ENCODE results near the gene MYL2. TPM values are rescaled to one million over a fixed set of nuclear protein-coding genes. Genes with fewer than 3 reads are reported as not detected.

Gene MYL2
- total and polyA plus RNA-seq, 5 experiments from 2014 or later = not detected

DNA sequence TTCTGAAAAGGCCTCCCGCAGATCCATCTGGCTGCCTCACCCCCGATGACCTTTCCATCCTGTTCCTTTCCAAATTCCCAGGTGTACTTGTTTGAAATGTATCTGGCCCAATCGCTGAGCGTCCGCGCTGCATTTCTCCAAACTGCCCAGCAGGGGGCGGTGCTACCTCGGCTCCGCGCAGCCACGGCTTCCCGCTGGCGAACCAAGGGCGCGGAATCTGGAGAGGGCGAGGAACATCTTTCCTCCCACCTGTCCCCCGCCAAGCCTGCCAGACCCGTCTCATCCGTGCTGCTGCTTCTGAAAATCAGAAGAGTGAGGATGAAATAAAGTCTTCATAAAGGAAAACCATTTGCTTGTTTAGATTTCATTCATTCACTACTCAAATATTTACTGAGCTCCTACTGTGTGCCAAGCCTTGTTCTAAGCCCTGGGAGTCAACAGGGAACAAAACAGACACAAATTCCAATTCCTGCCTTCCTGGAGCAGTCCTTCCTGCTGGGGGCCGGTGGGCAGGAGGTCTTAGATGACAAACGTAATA lies 16.8 kb upstream of the MYL2 start:
- Mint-ChIP-seq H3K36me3 (peaks cover 0 to under 1% (median 0%) of the 10 kb centered on the region in 3 donors), H3K27ac (peak overlapping the region in 2 of 10 donors; percentile 1 to 18)
- POLR2A ChIA-PET = no interaction called here

DNA sequence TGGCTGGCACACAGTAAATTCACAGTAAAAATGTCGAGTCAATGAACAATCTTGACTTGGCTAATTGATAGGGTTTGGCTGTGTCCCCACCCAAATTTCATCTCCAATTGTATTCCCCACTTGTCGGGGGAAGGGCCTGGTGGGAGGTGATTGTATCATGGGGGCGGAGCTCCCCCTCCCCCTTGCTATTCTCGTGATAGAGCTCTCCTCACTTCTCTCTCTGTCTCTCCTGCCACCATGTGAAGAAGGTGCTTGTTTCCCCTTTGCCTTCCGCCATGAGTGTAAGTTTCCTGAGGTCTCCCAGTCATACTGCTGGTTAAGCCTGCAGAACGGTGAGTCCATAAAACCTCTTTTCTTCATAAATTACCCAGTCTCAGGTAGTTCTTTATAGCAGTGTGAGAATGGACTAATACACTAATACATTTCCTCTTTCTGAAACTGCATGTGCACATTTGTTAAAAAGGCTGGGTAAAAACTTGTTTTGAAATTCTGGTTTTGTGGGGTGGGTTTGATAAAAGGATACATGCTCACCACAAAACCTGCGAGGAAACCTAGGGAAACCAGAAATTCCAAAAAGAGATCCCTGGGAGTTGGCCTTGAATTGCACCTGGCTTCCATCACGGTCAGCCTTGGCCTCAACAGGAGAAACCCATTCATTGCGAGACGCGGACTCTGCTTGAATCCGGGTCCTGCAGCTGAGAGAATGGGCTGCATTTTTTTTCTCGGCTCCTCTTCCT lies 16.2 kb upstream of the MYL2 start:
- H3K27ac Mint-ChIP-seq = peak overlapping the region in 1 of 10 donors; percentile 18
- POLR2A ChIA-PET = no interaction called here
- ATAC-seq (no peak), DNase-seq (no peak)
- H3K4me1 Mint-ChIP-seq = peaks cover 4 to 9% (median 7%) of the 10 kb centered on the region in 4 donors
- H3K27me3 Mint-ChIP-seq = peaks cover 3 to 34% (median 25%) of the 10 kb centered on the region in 5 donors
- peak overlapping the region in 3 of 10 donors; percentile 37 to 59 (median 39) for H3K4me3 Mint-ChIP-seq
- H3K9me3 Mint-ChIP-seq = no peaks in the 10 kb centered on the region
- no peaks in the 10 kb centered on the region for H3K36me3 Mint-ChIP-seq

More for the DNA sequence above, 16.8 kb upstream of the MYL2 start:
- peaks cover 3 to 34% (median 25%) of the 10 kb centered on the region in 5 donors for H3K27me3 Mint-ChIP-seq
- peaks cover 4 to 9% (median 7%) of the 10 kb centered on the region in 4 donors for H3K4me1 Mint-ChIP-seq
- H3K9me3 Mint-ChIP-seq = no peaks in the 10 kb centered on the region
- peak; percentile 52 for ATAC-seq
- H3K4me3 Mint-ChIP-seq = peak overlapping the region in 5 of 10 donors; percentile 37 to 59 (median 39)
- DNase-seq = peak; percentile 24 to 67 (median 54)

DNA sequence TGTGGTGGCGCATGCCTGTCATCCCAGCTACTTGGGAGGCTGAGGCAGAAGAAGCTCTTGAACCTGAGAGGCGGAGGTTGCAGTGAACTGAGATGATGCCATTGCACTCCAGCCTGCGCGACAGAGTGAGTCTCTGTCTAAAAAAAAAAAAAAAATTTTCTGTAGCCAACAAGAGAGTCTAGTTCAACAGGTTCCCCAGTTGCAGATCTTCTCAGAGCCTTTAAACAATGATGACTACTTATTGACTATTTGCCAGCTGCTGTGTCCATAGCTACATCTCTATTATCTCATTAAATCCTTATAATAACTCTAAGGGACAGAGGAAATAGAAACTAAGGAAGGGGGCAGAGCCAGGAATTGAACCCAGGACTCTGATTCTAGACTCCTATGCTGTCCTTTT lies 15.2 kb upstream of the MYL2 start:
- no peak for DNase-seq
- no peak for ATAC-seq
- no peak overlapping the region for H3K4me3 Mint-ChIP-seq
- POLR2A ChIA-PET = no interaction called here
- H3K9me3 Mint-ChIP-seq = no peaks in the 10 kb centered on the region
- H3K27me3 Mint-ChIP-seq = peaks cover 3 to 34% (median 25%) of the 10 kb centered on the region in 5 donors
- no peaks in the 10 kb centered on the region for H3K36me3 Mint-ChIP-seq
- H3K4me1 Mint-ChIP-seq = peaks cover 4 to 9% (median 7%) of the 10 kb centered on the region in 4 donors
- no peak overlapping the region for H3K27ac Mint-ChIP-seq

DNA sequence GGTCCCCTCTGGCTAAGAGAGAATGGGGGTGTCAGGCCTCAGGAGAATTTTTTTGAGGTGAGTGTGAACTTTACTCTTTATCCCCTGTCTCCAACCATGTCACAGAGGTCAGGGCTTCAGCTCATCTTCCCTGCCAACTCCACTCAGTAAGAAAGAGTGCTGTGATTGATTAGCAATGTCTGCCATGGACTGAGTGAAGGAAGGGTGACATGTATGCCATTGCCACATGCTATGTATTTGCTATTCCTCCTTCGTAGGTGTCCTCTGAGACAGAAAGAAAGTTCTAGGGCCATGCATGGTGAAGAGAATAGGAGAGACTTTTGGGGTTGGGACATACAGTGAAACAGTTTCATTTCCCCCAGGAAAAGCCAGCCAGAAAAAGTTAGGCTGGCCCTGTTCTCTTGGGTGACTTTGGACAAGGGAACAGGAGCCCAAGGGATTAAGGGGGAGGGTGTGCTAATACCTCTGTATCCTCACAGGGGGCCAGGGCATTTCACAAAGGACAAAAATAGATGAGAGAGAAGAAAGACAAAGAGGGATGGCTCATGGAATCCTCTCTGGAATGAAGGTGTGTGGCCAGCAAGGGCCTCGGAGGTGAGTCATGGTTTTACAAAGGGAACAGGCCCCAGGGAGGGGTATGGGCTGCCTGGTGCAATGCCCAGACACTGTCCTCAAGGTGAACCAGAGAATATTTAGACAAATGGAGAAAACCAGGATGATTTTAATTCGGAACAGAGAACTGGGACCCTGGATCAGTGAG lies 13.9 kb upstream of the MYL2 start:
- DNase-seq (no peak), ATAC-seq (no peak)
- no peaks in the 10 kb centered on the region for H3K9me3 Mint-ChIP-seq
- POLR2A ChIA-PET = no interaction called here
- H3K4me3 Mint-ChIP-seq = no peak overlapping the region
- H3K27ac Mint-ChIP-seq = no peak overlapping the region
- H3K4me1 Mint-ChIP-seq = peaks cover 4 to 9% (median 7%) of the 10 kb centered on the region in 4 donors
- H3K36me3 Mint-ChIP-seq = no peaks in the 10 kb centered on the region
- H3K27me3 Mint-ChIP-seq = peaks cover 3 to 34% (median 23%) of the 10 kb centered on the region in 5 donors

DNA sequence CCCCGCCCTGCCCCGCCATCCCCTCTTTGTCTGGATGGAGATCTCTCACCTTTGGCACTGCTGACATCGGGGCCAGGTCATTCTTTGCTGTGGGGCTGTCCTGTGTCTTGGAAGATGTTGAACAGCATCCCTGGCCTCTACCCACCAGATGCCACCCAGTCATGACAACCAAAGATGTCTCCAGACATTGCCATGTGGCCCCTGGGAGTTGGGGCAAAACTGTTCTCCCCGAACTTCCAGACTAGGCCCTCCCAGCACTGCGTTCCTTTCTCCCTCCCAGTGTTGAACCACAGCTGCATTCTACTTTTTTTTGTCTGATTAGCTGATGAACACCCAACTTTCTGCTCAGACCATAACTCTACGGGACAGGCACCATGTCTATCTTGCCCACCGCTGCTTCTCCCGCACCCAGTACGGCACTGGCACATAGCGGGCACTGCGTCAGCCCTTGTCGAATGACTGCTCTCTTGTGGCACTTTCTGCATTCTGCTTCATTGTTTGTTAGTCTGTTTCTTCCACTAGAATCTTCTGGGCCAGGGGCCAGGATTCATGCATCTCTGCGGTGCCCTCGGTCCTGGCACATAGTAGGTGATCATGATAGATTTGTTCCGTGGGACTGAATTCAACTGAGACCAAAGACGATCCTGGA lies 13.1 kb upstream of the MYL2 start:
- Mint-ChIP-seq H3K27me3 (peaks cover 3 to 34% (median 23%) of the 10 kb centered on the region in 5 donors), H3K4me3 (no peak overlapping the region), H3K36me3 (no peaks in the 10 kb centered on the region), H3K9me3 (no peaks in the 10 kb centered on the region), H3K27ac (no peak overlapping the region), H3K4me1 (peaks cover 4 to 9% (median 7%) of the 10 kb centered on the region in 4 donors)
- DNase-seq (no peak), ATAC-seq (no peak)
- POLR2A ChIA-PET = no interaction called here

DNA sequence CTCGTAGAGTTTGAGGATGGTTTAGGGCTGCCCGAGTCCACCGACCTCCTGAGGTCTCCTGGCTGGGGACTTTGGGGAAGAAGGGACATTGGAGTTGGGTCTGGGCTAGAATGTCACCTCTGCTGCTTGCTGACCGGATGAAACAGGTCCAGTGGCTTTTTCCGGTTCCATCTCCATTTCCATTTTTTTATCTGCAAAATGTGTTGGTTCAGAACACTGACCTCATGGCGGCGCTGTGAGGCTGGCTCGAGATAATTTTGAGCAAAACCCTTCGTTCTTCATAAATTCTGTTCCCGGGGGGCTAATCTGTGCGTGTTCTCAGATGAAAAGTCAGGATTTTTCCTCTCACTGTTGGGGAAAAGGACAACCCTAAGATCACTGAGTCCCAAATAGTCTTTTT lies 11.7 kb upstream of the MYL2 start:
- no peaks in the 10 kb centered on the region for H3K36me3 Mint-ChIP-seq
- peaks cover 3 to 27% (median 18%) of the 10 kb centered on the region in 5 donors for H3K27me3 Mint-ChIP-seq
- no peaks in the 10 kb centered on the region for H3K9me3 Mint-ChIP-seq
- POLR2A ChIA-PET = no interaction called here
- peaks cover 2 to 4% (median 2%) of the 10 kb centered on the region in 4 donors for H3K4me1 Mint-ChIP-seq
- ATAC-seq = no peak
- DNase-seq = no peak
- no peak overlapping the region for H3K27ac Mint-ChIP-seq
- H3K4me3 Mint-ChIP-seq = no peak overlapping the region

DNA sequence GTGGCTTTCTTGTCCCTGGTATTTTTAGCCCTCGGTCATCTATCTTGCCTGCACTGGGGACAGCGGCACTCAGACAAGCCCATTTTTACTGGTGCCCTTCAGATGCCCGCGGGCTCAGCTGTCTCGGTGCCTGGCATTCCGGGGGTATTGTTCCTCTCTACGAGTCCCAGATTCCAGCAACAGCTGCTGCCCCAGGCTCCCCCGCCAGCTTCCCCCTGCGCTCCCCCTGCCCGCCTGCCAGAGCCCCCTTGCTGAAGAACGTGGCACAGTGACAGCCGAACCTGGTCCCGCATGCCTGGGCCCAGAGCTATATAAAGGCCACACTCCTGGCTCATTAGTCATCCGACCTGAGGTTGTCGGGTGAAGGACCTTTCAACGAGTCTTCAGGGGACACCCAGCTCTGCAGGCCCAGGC lies 10.9 kb upstream of the MYL2 start:
- Mint-ChIP-seq H3K4me3 (no peak overlapping the region), H3K27ac (no peak overlapping the region), H3K27me3 (peaks cover 3 to 21% (median 15%) of the 10 kb centered on the region in 5 donors), H3K4me1 (no peaks in the 10 kb centered on the region), H3K9me3 (no peaks in the 10 kb centered on the region), H3K36me3 (no peaks in the 10 kb centered on the region)
- no peak for ATAC-seq
- POLR2A ChIA-PET = no interaction called here
- DNase-seq = no peak

DNA sequence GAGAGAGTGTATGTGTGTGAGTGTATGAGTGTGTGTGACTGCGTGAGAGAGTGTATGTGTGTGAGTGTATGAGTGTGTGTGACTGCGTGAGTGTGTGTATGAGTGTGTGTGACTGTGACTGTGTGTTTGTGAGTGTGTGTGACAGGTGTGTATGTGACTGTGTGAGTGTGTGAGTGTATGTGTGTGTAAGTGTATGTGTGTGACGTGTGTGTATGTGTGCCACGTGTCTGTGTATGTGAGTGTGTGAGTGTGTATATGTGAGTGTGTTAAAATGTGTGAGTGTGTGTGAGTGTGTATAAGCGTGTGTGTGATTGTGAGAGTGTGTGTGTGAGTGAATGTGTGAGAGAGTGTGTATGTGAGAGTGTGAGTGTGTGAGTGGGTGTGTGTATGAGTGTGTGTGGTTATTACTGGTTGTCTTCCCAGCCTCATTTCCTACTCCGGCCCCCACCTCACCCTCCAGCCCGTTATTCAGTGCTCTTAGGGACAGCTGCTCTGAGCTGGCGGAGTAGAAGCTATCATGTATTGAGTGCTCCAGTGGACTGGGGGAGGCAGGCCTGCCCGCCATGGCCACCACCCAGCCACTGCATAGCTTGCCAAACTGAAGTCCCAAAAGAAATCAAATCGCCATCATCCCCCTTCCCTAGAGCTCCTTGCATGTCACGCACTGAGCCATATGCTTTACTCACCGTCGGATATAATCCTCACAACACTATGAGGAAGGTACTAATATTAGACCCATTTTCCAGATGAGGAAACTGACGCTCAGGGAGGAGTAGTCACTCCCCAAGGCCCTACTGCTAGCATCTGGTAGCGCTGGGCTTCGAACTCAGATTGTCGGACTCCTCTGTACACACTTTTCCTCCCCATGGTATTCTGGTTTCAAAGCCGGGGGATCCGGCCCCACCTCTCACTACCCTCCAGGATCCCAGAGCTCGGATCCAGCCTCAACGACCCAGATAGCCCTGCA lies 10.3 kb upstream of the MYL2 start:
- DNase-seq = no peak
- Mint-ChIP-seq H3K27me3 (peaks cover 3 to 19% (median 15%) of the 10 kb centered on the region in 5 donors), H3K4me3 (no peak overlapping the region), H3K27ac (no peak overlapping the region), H3K4me1 (no peaks in the 10 kb centered on the region), H3K9me3 (no peaks in the 10 kb centered on the region), H3K36me3 (no peaks in the 10 kb centered on the region)
- POLR2A ChIA-PET = no interaction called here
- no peak for ATAC-seq

DNA sequence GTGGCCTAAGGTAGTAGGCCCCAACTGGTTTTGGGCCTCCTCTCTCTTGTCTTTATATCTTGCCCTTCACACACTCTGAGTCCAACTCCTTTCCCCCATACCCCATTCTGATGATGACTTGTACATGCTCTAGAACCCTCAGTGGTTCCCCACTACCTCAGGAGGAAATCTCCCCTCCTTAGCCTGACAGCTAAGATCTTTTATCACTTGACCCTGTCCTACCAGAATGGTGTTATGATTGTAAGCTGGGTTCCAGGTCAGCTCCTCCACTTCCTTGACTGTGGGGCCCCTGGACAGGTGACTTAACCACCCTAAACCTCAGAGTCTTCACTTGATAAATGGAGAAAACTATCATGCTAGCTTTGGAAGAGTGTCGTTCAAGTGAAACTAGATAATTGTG lies 9.4 kb upstream of the MYL2 start:
- DNase-seq (no peak), ATAC-seq (no peak)
- Mint-ChIP-seq H3K27ac (no peak overlapping the region), H3K27me3 (peaks cover 3 to 16% (median 12%) of the 10 kb centered on the region in 5 donors), H3K36me3 (no peaks in the 10 kb centered on the region), H3K4me3 (no peak overlapping the region), H3K4me1 (no peaks in the 10 kb centered on the region), H3K9me3 (no peaks in the 10 kb centered on the region)
- POLR2A ChIA-PET = no interaction called here

DNA sequence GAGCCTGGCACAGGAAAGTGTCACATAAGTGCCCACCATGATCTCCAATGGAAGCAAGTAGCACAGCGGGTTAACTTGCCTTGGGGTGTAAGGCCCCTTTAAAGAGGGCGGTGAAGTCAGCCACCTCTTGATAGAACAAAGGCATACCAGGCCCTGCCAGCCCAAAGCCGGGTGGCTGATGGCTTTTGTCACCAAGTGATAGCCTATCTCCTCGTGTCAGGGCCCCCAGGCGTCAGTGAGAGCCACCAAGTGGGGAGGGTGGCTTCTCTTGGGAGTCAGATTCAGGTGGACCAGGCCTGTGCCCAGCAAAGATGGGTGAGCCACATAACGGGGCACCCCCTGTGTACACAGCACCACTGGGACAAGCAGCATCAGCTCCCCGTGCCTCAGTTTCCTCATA lies 8.3 kb upstream of the MYL2 start:
- Mint-ChIP-seq H3K27me3 (peaks cover 3 to 11% (median 5%) of the 10 kb centered on the region in 5 donors), H3K36me3 (no peaks in the 10 kb centered on the region), H3K27ac (no peak overlapping the region), H3K9me3 (no peaks in the 10 kb centered on the region), H3K4me3 (no peak overlapping the region), H3K4me1 (no peaks in the 10 kb centered on the region)
- POLR2A ChIA-PET = no interaction called here
- DNase-seq (no peak), ATAC-seq (no peak)

DNA sequence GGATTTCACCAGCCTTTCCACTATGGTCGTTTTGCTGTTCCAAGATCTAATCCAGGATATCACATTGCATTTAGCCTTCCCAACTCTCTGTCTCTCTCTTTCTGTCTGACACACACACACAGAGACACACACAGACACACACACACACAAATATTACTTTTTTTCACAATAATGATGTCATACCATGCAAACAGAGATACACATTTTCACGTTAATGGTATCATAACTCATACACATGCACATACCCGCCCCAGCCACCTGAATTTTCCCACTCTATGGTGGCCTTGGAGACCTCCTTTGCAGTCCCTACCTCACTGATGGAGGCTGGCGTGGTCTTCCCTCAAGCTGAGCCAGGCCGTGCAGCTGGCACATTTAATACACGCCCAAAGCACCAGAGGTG lies 7.2 kb upstream of the MYL2 start:
- no peaks in the 10 kb centered on the region for H3K36me3 Mint-ChIP-seq
- POLR2A ChIA-PET = no interaction called here

More for the DNA sequence above, 7.2 kb upstream of the MYL2 start:
- no peak for ATAC-seq
- Mint-ChIP-seq H3K4me3 (no peak overlapping the region), H3K4me1 (no peaks in the 10 kb centered on the region), H3K27ac (peak overlapping the region in 1 of 10 donors; percentile 1), H3K27me3 (peaks cover 0 to 7% (median 3%) of the 10 kb centered on the region in 5 donors), H3K9me3 (no peaks in the 10 kb centered on the region)
- DNase-seq = no peak
